BE2C (cell line): ENCODE results near the gene NT5C.
"Not testable (repeated sequence)": the region's sequence is repeated elsewhere in the genome, so short reads cannot be mapped to it uniquely, and the experiment has no call there.

Experiments used
- DNase-seq: peaks from one replicate; pipeline ENCODE4 v3.0.0-alpha.2; 2020
- H3K27me3 ChIP-seq: fragments of 250-450 bp; sonication (Bioruptor Pico); 2 replicates; pipeline ENCODE4 v1.5.1; 2020; ENCODE audit warnings: mild to moderate bottlenecking
- H3K36me3 ChIP-seq: fragments of 250-450 bp; sonication (Bioruptor Pico); 2 replicates; pipeline ENCODE4 v1.5.1; 2020; ENCODE audit warnings: mild to moderate bottlenecking
- H3K4me1 ChIP-seq: fragments of 250-450 bp; sonication (Bioruptor Pico); 2 replicates; pipeline ENCODE4 v1.5.1; 2020
- H3K4me3 ChIP-seq: 2 replicates; pipeline ENCODE4 v1.5.1; 2011; ENCODE audit warnings: low read depth, low read length
- H3K9me3 ChIP-seq: fragments of 250-450 bp; sonication (Bioruptor Pico); 2 replicates; pipeline ENCODE4 v1.5.1; 2020
- TF ChIP-seq, protein P1 (sequence below): IDR thresholded peaks from 2 replicates; pipeline ENCODE4 v1.5.1; 2012; ENCODE audit warnings: mild to moderate bottlenecking, low read depth, low read length

Gene NT5C

DNA sequence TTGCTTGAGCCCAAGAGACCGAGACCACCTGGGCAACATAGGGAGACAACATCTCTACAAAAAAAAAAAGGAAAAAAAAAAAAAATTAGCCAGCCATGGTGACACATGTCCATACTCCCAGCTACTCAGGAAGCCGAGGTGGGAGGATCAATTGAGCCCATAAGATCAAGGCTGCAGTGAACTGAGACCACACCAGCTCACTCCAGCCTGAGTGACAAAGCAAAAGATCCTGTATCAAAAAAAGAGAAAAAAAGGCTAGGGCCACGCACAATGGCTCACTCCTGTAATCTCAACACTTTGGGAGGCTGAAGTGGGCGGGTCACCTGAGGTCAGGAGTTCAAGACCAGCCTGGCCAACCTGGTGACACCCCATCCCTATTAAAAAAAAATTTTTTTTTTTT is 37.5 kb upstream of the NT5C start:
- Histone ChIP-seq H3K4me3 (no peak overlapping the region), H3K27me3 (no peaks in the 10 kb centered on the region), H3K4me1 (no peaks in the 10 kb centered on the region), H3K36me3 (peaks cover 84% of the 10 kb centered on the region), H3K9me3 (no peaks in the 10 kb centered on the region)
- DNase-seq: no peak
- TF ChIP-seq, protein P1, sequence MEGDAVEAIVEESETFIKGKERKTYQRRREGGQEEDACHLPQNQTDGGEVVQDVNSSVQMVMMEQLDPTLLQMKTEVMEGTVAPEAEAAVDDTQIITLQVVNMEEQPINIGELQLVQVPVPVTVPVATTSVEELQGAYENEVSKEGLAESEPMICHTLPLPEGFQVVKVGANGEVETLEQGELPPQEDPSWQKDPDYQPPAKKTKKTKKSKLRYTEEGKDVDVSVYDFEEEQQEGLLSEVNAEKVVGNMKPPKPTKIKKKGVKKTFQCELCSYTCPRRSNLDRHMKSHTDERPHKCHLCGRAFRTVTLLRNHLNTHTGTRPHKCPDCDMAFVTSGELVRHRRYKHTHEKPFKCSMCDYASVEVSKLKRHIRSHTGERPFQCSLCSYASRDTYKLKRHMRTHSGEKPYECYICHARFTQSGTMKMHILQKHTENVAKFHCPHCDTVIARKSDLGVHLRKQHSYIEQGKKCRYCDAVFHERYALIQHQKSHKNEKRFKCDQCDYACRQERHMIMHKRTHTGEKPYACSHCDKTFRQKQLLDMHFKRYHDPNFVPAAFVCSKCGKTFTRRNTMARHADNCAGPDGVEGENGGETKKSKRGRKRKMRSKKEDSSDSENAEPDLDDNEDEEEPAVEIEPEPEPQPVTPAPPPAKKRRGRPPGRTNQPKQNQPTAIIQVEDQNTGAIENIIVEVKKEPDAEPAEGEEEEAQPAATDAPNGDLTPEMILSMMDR: no peak

DNA sequence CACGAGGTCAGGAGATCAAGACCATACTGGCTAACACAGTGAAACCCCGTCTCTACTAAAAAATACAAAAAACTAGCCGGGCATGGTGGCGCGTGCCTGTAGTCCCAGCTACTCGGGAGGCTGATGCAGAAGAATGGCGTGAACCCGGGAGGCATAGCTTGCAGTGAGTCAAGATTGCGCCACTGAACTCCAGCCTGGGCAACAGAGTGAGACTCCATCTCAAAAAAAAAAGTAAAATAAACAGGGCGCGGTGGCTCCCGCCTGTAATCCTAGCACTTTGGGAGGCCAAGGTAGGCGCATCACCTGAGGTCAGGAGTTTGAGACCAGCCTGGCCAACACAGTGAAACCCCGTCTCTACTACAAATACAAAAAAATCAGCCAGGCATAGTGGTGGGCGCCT is 33.1 kb upstream of the NT5C start:
- H3K9me3 ChIP-seq, DNase-seq, H3K4me3 ChIP-seq, H3K27me3 ChIP-seq, H3K4me1 ChIP-seq: not testable (repeated sequence)
- H3K36me3 ChIP-seq: peaks cover 44% of the 10 kb centered on the region

DNA sequence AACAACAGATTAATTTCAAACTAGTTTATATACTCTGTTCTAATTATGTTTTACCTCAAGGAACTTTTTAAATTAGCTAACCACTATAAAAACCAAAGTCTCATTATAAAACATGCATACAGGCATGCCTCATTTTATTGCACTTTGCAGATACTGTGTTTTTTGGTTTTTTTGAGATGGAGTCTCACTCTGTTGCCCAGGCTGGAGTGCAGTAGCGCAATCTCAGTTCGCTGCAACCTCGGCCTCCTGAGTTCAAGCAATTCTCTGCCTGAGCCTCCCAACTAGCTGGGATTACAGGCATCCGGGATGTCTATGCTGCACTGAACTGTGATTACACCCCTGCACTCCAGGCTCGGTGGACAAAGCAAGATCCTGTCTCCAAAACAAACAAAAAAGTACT is 31.5 kb upstream of the NT5C start:
- DNase-seq: no peak
- H3K9me3 ChIP-seq: no peaks in the 10 kb centered on the region
- H3K4me3 ChIP-seq: no peak overlapping the region
- H3K36me3 ChIP-seq: peaks cover 31% of the 10 kb centered on the region
- TF ChIP-seq, protein P1: no peak
- no peaks in the 10 kb centered on the region for H3K4me1 ChIP-seq
- H3K27me3 ChIP-seq: no peaks in the 10 kb centered on the region

DNA sequence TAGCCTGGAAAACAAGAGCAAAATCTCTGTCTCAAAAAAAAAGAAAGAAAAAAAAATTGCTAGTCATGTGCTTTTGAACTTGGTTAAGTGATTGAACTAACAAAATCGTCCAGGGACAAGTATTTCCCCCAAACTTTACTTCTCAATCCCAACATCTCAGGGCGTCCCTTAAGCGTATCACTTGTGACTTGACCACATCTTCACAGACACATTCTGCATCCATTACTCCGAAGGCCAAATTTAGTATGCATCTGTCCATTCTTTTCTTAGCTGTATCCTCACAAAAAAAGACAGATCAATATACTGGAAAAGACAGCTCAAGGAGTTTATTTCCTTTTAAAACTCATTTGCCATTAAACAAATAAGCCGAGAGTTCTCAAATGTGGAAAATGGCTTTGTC is 28.7 kb upstream of the NT5C start:
- no peaks in the 10 kb centered on the region for H3K4me1 ChIP-seq
- H3K27me3 ChIP-seq: no peaks in the 10 kb centered on the region
- H3K36me3 ChIP-seq: peaks cover 6% of the 10 kb centered on the region
- TF ChIP-seq, protein P1: no peak
- no peak for DNase-seq
- no peaks in the 10 kb centered on the region for H3K9me3 ChIP-seq
- no peak overlapping the region for H3K4me3 ChIP-seq

DNA sequence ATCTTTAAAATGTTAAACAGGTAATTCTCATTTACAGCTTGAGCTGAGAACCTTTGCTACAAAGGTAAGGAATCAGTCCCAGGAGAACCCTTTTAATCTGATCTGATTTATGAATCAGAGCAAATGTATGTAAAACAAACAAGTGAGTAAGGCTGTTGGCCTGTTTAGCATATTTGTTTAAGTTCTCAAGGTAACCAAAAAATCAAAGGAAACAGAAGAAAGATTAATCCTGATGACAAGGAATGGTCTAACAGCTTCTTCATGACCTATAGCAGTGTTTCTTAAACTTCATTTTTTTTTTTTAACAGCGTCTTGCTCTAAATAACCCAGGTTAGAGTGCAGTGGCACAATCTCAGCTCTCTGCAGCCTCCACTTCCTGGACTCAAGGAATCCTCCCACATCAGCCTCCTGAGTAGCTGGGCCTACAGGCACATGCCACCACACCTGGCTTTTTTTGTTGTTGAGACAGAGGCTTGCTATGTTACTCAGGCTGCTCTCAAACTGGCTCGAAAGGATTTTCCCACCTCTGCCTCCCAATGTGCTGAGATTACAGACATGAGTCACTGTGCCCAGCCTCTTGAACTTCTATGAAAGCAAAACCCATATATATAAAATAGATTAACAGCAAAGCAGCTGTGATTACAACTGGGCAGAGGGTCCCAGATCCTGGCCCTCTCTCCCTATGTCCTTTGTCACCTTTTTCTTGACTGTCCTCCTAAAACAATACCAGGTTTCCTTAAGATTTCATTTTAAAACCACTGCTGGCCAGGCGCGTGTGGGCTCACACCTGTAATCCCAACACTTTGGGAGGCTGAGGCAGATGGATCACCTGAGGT is 27.9 kb upstream of the NT5C start:
- Histone ChIP-seq H3K36me3 (no peaks in the 10 kb centered on the region; the same call in 1 of the 2 replicates), H3K4me3 (no peak overlapping the region), H3K4me1 (peaks cover 5% of the 10 kb centered on the region; the same call in 1 of the 2 replicates), H3K9me3 (no peaks in the 10 kb centered on the region), H3K27me3 (no peaks in the 10 kb centered on the region)
- no peak for DNase-seq
- TF ChIP-seq, protein P1: no peak

DNA sequence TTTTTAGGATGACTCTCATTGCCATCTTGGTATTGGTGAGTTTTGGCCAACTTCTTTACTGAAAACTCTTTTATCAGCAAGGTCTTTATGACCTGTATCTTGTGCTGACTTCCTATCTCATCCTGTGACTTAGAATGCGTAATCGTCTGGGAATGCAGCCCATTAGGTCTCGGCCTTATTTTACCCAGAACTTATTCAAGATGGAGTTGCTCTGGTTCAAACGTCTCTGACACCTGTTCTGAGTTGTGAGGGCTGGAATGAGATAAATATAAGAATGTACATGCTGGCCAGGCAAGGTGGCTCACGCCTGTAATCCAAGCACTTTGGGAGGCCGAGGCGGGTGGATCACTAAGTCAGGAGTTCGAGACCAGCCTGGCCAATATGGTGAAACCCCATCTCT is 26.9 kb upstream of the NT5C start:
- not testable (repeated sequence) for H3K36me3 ChIP-seq, H3K4me1 ChIP-seq, H3K9me3 ChIP-seq, H3K4me3 ChIP-seq, H3K27me3 ChIP-seq, DNase-seq

DNA sequence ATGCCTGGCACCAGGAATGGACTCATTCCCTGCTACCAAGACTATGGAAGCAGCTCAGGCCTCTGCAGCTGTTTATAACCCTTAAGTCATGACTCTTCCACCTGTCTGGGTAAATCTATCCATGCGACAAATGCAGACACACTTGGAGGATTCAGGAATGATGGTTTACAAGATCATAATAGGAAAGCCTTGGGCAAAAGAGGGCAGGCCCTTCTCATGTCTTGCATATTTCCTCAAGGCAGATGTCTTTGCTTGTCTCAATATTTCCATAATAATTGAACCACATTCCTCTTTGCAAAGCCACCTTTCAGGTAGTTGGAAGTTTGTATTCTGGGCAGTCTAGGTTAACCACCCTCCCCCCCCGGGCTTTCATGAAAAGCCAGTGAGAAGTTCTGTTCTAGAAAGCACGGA is 23.7 kb upstream of the NT5C start:
- TF ChIP-seq, protein P1: no peak
- Histone ChIP-seq H3K27me3 (no peaks in the 10 kb centered on the region), H3K9me3 (no peaks in the 10 kb centered on the region), H3K4me1 (peaks cover 5% of the 10 kb centered on the region; the same call in 1 of the 2 replicates), H3K36me3 (peaks cover 27% of the 10 kb centered on the region), H3K4me3 (no peak overlapping the region)
- no peak for DNase-seq
